Urothelium cell line (cell line): ENCODE measurements around the gene CEMIP.

Experiments
- DNase-seq: peaks from one replicate; pipeline ENCODE4 v3.0.0; 2011; ENCODE audit warnings: low spot score, mixed read lengths
- FAIRE-seq: peaks from 2 replicates; lab custom pipeline; 2011; peaks lifted over from hg19 to GRCh38; lab: Jason Lieb, UNC

Gene CEMIP

GRCh38 chr15:80880086-80880485 lies 100.9 kb downstream of the CEMIP start:
- DNase-seq (no peak), FAIRE-seq (no peak)

DNA sequence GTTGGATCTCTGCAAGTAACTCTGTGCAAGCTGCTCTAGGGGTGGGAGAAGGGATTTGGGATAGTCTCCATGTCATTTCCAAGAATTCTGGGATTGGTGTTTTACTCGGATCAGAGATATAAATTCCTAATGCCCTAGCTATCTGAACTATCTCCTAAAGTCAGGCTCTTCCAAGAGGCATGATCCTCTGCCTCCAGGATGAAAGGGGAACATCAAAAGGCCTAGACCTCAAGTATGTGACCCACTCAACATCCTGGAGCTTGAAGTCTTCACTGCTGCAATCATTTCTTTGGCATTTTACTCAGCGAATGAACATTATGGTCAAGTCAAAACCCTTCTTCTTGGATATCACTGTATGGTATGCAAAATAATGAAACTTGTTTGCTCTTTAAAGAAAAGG lies 104.5 kb downstream of the CEMIP start:
- DNase-seq (no peak), FAIRE-seq (no peak)

- no peak for FAIRE-seq
- DNase-seq = no peak
Measured at GRCh38 chr15:80885016-80885579, 105.9 kb downstream of the CEMIP start.

GRCh38 chr15:80887148-80887547 lies 108.0 kb downstream of the CEMIP start:
- DNase-seq (no peak), FAIRE-seq (no peak)

DNA sequence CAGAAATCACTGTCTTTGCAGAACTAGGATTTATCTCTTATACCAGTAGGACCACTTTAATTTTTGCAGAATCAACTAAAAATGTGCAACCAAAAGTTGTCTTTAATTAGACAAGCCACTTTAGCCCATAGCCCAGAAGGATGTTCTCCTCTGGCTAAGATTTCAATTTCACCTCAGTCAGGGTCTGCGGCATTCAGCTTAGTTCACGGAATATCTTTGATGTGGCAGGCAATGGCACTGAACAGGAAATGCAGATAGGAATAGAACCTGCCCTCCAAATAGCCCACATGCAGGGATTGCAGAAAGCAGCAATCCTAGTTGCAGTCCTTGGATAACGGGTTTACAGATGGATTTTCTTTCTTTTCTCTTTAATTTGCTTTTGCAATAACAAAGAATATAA lies 109.7 kb downstream of the CEMIP start:
- DNase-seq = no peak
- no peak for FAIRE-seq

DNA sequence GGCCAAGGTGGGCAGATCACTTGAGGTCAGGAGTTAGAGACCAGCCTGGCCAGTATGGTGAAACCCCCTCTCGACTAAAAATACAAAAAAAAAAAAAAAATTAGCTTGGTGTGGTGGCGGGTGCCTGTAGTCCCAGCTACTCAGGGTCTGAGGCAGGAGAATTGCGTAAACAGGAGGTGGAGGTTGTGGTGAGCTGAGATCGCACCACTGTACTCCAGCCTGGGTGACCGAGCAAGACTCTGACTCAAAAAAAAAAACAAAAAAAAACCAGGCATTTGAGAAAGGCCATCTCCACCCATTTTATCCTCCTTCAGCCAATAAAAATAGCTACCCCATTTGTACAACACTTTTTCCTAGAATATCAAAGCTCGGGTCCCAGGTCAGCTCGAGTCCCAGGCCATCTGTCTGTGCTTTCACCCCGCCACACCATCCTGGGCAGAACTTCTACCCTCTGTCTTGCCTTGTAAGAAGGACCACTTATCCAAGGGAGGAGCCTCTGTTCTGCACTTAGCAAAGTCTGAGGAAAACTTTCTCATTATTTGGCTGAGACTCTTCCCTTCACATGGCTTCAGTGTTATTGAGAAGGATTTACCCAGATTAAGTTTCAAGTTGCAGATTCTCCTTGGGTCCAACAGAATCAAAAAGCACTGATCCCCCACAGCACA lies 111.3 kb downstream of the CEMIP start:
- DNase-seq (no peak), FAIRE-seq (no peak)

GRCh38 chr15:80891006-80891405 lies 111.8 kb downstream of the CEMIP start:
- DNase-seq = no peak
- FAIRE-seq = no peak

DNA sequence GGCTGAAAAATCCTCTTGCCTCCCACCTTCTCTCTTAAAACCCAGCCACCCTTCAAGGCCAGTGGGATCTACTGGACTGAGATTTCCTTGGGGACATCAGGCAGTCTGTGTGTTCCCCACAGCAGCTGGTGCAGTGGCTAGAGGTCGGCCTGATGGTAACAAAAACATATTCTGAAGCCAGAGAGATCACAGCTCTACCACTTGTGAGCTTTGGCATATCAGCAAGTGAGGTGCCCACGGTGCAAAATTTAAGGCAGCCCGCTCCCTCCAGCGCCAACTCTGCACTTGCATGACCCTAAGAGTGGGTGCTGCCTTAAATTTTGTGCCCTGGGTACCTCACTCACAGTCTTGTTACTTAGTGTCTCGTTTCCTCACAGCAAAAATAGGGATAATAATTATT lies 113.2 kb downstream of the CEMIP start:
- DNase-seq (no peak), FAIRE-seq (no peak)

DNA sequence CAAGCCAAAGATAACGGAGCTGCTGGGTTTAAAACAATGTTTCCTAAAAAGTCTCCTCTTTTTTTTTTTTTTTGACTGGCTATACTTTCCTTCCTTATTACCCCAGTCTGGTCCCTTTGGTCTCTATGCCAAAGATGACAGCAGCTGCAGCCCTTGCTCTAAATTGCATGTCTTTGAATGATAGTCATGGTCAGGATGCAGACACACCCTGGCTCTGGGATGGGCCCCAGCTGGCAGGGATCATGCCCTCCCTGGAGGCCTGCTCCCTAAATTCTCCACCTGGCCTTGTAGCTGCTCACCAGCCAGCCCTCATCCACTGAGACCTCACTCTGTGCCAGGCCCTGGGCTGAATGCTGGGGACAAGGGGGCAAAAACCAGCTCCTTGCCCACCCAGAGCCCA lies 114.6 kb downstream of the CEMIP start:
- no peak for DNase-seq
- no peak for FAIRE-seq

- FAIRE-seq (no peak), DNase-seq (no peak)
Measured at GRCh38 chr15:80895091-80895490, 115.9 kb downstream of the CEMIP start.

GRCh38 chr15:80895965-80896364 lies 116.8 kb downstream of the CEMIP start:
- FAIRE-seq (no peak), DNase-seq (no peak)

GRCh38 chr15:80898040-80898439 lies 118.9 kb downstream of the CEMIP start:
- FAIRE-seq = no peak
- DNase-seq = no peak

- no peak for FAIRE-seq
- no peak for DNase-seq
Measured at GRCh38 chr15:80902298-80902801, 123.2 kb downstream of the CEMIP start.

- FAIRE-seq = no peak
- no peak for DNase-seq
Measured at GRCh38 chr15:80904998-80905397, 125.8 kb downstream of the CEMIP start.

GRCh38 chr15:80906159-80906766 lies 127.1 kb downstream of the CEMIP start:
- DNase-seq (peak; percentile 88), FAIRE-seq (peak; percentile 91)

DNA sequence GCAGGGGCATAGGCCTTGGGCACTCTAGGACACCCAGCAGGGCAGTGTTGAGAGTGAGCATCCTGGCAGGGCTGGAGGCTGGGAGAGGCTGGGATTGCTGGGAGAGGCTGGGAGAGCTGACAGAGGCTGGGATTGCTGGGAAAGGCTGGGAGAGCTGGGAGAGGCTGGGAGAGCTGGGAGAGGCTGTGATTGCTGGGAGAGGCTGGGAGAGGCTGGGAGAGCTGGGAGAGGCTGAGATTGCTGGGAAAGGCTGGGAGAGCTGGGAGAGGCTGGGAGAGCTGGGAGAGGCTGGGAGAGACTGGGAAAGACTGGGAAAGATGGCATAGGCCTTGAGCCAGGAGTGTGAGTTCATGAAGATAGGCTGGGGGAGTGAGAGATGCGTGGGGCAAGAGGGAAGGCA lies 132.7 kb downstream of the CEMIP start:
- no peak for DNase-seq

DNA sequence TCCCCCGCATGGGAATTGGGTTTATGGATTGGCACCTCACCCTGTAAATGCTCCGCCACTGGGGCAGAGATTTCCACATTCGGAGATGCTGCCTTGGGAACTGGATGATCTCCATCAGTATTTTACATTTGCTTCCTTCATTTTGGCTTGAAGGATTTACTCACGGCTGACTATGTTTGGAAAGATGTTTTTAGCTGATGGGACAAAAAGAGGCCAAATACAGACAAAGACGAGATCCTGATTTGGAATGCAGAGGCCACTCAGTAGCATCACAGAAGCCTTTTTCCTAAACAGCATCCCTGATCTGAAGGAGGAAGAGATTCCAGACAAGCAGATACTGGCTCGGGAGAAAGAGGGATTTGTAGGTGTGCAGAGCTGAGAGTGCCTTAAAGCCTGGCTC lies 133.5 kb downstream of the CEMIP start:
- DNase-seq (no peak), FAIRE-seq (peak; percentile 37)

More for the DNA sequence above, 132.7 kb downstream of the CEMIP start:
- no peak for FAIRE-seq

- FAIRE-seq = no peak
Measured at GRCh38 chr15:80913541-80913940, 134.4 kb downstream of the CEMIP start.

GRCh38 chr15:80915472-80915871 lies 136.3 kb downstream of the CEMIP start:
- FAIRE-seq (no peak), DNase-seq (no peak)

More at GRCh38 chr15:80913541-80913940, 134.4 kb downstream of the CEMIP start:
- DNase-seq = no peak

GRCh38 chr15:80916056-80916455 lies 136.9 kb downstream of the CEMIP start:
- FAIRE-seq (no peak), DNase-seq (no peak)

- FAIRE-seq (no peak), DNase-seq (no peak)
Measured at GRCh38 chr15:80918196-80918783, 139.1 kb downstream of the CEMIP start.

- FAIRE-seq = no peak
- DNase-seq = no peak
Measured at GRCh38 chr15:80920271-80920699, 141.1 kb downstream of the CEMIP start.
